GM12891 (cell line): ENCODE results near the gene PLSCR3.

Experiments used
- DNase-seq: peaks from one replicate; pipeline ENCODE4 v3.0.0; 2011; ENCODE audit warnings: low spot score; ENCODE audit not compliant: insufficient read length
- FAIRE-seq: peaks from 2 replicates; lab custom pipeline; 2011; peaks lifted over from hg19 to GRCh38; lab: Jason Lieb, UNC
- PAX5 ChIP-seq: IDR thresholded peaks from 2 replicates; pipeline ENCODE4 v1.6.1; 2011; ENCODE audit warnings: low read length, moderate library complexity, mild to moderate bottlenecking; ENCODE audit not compliant: insufficient read depth, severe bottlenecking
- POLR2A ChIP-seq: IDR thresholded peaks from 2 replicates; pipeline ENCODE4 v1.6.1; 2011; ENCODE audit warnings: low read depth, low read length, control low read depth
- POLR2AphosphoS5 ChIP-seq: IDR thresholded peaks from 2 replicates; pipeline ENCODE4 v1.6.1; 2011; ENCODE audit warnings: low read depth, low read length, control low read depth
- POU2F2 ChIP-seq: IDR thresholded peaks from 2 replicates; pipeline ENCODE4 v1.6.1; 2011; ENCODE audit warnings: low read depth, mild to moderate bottlenecking, control low read depth, low read length, moderate library complexity
- SPI1 ChIP-seq: IDR thresholded peaks from 2 replicates; pipeline ENCODE4 v1.6.1; 2011; ENCODE audit warnings: low read depth, low read length, control low read depth
- TAF1 ChIP-seq: IDR thresholded peaks from 2 replicates; pipeline ENCODE4 v1.6.1; 2011; ENCODE audit warnings: low read depth, low read length, control low read depth

The PLSCR3 gene

DNA sequence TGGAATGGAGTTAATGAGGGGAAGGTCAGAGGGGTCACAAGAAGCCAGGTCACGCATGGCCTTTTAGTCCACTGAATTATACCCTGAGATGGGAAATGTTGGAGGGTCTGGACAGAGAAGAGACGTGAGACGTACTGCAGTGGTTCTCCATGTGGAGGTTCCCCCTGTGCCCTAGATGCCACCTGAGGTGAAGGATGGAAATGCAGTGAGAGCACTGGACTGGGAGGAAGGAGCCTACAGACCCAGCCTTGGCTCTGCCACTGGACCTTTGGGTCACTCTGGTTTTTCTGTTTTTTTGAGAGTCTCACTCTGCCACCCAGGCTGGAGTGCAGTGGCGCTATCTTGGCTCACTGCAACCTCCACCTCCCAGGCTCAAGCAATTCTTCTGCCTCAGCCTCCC is 1.8 kb upstream of the PLSCR3 start:
- no peak for FAIRE-seq
- no peak for DNase-seq
- TF ChIP-seq POLR2A (no peak), POU2F2 (no peak), PAX5 (no peak), TAF1 (no peak), POLR2AphosphoS5 (no peak), SPI1 (no peak)

DNA sequence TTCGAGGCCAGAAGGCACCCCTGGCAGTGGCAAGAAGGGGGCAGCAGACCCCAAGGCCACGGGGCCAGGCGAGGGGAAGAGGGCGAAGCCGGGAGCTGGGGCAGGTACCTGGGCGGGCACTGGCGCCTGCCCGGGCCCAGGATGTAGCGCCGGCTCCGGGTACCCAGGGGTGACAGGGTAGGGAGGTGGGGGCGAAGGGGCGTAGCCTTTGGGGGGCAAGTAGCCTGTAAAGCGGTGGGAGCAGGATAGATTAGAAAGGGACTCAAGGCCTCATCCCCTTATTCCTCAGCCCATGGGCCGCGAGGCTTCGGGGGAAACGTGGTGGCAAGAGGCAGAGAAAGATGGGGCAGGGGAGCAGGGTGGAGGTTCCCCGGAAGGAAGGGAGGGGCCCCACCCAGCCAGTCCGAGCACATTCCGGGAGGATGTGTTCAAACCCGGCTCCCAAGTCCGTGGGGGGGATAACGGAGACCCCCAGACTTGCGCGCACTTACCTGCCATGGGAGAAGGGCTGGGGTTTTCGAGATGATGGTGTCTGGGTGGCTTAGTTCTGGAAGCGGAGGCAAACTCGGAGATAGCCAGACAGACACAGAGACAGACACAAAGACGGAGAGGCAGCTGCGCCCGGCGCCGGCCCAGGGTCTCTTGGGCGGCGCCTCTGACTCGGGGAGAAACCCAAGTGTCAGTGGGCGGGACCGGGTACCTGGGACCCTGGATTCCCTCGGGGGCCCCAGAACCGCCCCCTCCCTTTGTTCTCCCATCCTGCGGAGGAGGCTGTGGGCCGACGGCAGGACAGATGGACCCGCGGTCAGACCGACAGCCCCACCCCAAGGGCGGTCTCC is 493 bp downstream of the PLSCR3 start:
- DNase-seq (no peak), FAIRE-seq (peak; percentile 86)

DNA sequence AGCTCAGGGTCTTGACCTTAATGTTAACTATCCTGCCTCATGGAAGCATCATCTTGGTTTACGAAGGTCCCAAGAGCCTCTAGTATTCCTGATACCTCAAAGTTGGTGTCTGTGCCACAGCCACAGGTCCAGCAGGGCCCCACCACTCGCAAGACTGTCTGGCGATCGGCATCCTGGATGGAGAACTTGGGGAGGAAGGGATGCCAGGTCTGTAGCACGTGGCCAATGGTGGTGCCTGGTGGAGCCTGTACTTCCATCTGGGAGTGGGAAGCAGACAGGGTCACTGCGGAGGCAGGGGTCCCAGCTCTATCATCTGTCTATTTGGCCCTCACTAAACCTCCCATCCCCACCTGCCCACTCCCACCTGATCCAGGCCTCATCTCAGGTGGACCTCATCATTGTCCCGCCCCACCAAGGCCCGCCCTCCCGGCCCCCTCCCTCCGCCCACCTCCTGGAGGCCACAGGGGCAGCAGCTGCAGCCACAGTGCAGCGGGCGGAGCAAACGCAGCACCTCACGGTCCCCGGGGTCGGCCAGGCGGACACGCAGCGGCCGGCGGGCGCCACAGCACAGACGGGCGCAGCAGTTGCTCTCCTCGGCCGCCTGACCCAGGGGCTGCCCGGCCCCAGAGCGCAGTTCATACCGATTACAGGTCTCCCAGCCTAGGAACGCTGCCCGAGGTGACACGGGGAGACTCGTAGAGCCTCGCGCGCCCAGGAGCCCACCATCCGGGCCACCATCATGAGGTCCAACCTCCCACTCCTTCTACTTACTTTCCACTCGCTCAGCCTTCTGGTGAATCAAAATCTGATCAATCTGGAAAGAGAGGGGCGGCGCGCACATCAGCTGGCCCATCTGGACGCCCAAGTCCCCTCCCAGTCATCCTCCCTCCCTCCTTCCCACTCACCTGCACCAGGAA is 1.4 kb downstream of the PLSCR3 start:
- peak; percentile 23 for FAIRE-seq
- DNase-seq = no peak
- TF ChIP-seq PAX5 (no peak), TAF1 (no peak), POLR2A (no peak), POLR2AphosphoS5 (no peak), SPI1 (no peak), POU2F2 (no peak)

More for the DNA sequence above, 493 bp downstream of the PLSCR3 start:
- TF ChIP-seq POU2F2 = no peak

DNA sequence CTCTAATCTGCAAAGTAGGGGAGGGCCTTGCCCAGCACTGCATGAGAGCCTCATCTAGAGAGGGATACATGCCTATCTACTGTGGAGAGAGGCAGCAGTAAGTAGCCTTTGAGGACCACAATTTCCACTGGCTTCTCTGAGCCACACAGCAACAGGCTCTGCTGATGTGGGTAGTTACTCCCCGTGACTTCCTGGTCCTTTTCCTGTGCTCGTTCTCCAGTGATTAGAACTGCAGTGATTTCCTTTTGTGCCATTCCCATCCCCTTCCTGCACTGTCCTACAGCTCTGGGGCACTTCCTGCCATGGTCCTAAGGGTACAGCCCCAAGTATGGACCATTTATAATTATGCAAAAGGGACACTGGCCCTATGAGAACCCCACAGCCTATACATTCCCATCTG is 3.0 kb downstream of the PLSCR3 start:
- FAIRE-seq (no peak), DNase-seq (no peak)
- TF ChIP-seq PAX5 = no peak

GRCh38 chr17:7389924-7390910 is 4.1 kb downstream of the PLSCR3 start:
- no peak for TF ChIP-seq PAX5
- no peak for TF ChIP-seq SPI1
- TF ChIP-seq TAF1 = no peak
- TF ChIP-seq POU2F2 = no peak
- TF ChIP-seq POLR2A = no peak
- no peak for TF ChIP-seq POLR2AphosphoS5
- FAIRE-seq (no peak), DNase-seq (no peak)

- DNase-seq = no peak
- FAIRE-seq = no peak
- TF ChIP-seq TAF1 (no peak), POLR2A (no peak), POLR2AphosphoS5 (no peak), POU2F2 (no peak), PAX5 (no peak), SPI1 (no peak)
Observed at GRCh38 chr17:7388856-7389255, 5.5 kb downstream of the PLSCR3 start.

DNA sequence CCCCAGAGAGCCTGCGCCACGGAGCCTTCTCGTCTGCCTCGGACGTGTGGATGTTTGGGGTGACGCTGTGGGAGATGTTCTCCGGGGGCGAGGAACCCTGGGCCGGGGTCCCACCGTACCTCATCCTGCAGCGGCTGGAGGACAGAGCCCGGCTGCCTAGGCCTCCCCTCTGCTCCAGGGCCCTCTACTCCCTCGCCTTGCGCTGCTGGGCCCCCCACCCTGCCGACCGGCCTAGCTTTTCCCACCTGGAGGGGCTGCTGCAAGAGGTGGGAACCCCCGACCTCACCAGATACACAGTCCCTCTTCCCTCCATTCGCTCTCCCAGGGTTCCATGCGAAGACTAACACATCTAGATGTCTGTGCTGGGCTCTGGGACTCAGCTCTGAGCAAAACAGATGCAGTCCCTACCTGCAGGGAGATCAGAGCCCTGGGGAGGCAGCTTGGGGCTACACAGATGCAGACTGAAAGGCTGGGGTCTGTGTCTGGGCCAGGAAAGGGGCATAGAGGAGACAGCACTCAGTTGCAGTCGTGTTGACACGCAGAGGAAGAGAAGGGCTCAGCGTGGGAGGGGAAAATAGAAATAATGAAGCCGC is 9.7 kb downstream of the PLSCR3 start:
- no peak for TF ChIP-seq POLR2AphosphoS5
- FAIRE-seq (no peak), DNase-seq (no peak)

GRCh38 chr17:7383742-7384488 is 10.4 kb downstream of the PLSCR3 start:
- FAIRE-seq (peak; percentile 92), DNase-seq (peak; percentile 96)
- no peak for TF ChIP-seq TAF1
- no peak for TF ChIP-seq POU2F2
- TF ChIP-seq POLR2A = no peak
- no peak for TF ChIP-seq SPI1
- TF ChIP-seq PAX5 = no peak
- no peak for TF ChIP-seq POLR2AphosphoS5

DNA sequence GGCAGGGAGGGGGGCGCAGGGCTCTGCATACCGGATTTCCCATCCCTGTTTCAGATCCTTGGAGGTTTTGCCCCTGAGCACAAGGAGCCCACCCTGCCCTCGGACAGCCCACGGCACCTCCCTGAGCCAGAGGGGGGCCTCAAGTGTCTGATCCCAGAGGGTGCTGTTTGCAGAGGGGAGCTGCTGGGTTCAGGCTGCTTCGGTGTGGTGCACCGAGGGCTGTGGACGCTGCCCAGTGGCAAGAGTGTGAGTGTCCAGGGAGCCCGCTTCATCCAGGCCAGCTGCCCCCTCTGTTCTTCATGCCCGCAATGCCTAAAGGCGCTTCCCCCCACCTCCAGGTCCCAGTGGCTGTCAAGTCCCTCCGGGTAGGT is 11.0 kb downstream of the PLSCR3 start:
- DNase-seq (no peak), FAIRE-seq (no peak)
- TF ChIP-seq PAX5 = no peak
- no peak for TF ChIP-seq SPI1
- no peak for TF ChIP-seq POU2F2
- TF ChIP-seq POLR2AphosphoS5 = no peak
- no peak for TF ChIP-seq TAF1
- TF ChIP-seq POLR2A = no peak
